Omental fat pad (tissue), 4 donors: ENCODE measurements around the gene SH3BP4. TPM values are rescaled to one million over a fixed set of nuclear protein-coding genes. Genes with fewer than 3 reads are reported as not detected.

Source experiments
- ATAC-seq: fragments of 150-250 bp; one replicate; pipeline ENCODE4 v1.9.1; 2016; ENCODE audit warnings: mild to moderate bottlenecking, moderate library complexity; ENCODE audit not compliant: low FRiP score
- DNase-seq: peaks from one replicate; pipeline ENCODE4 v3.0.0-alpha.2; 2019; ENCODE audit warnings: low spot score
- total RNA-seq, 4 donors: library from RNA; depleted of rRNA; stranded (reverse); fragments of >200 nt; gene quantifications; one replicate each; pipeline ENCODE4 v1.1.0, GENCODE V29; 2016
- TF ChIP-seq, protein P1 (sequence below), 3 donors: fragments of 450-650 bp; IDR thresholded peaks; one replicate each; pipeline ENCODE4 v1.5.1; 2016 to 2017; ENCODE audit warnings: antibody characterized with exemption in 3 of 3, mild to moderate bottlenecking in 3 of 3, moderate library complexity in 2 of 3

The SH3BP4 gene
- total RNA-seq, 4 donors from 2014 or later: 32.5 to 66.9 (median 44.2) TPM

GRCh38 chr2:234971496-234971895 lies 19.7 kb downstream of the SH3BP4 start:
- no peak for ATAC-seq
- TF ChIP-seq, protein P1, sequence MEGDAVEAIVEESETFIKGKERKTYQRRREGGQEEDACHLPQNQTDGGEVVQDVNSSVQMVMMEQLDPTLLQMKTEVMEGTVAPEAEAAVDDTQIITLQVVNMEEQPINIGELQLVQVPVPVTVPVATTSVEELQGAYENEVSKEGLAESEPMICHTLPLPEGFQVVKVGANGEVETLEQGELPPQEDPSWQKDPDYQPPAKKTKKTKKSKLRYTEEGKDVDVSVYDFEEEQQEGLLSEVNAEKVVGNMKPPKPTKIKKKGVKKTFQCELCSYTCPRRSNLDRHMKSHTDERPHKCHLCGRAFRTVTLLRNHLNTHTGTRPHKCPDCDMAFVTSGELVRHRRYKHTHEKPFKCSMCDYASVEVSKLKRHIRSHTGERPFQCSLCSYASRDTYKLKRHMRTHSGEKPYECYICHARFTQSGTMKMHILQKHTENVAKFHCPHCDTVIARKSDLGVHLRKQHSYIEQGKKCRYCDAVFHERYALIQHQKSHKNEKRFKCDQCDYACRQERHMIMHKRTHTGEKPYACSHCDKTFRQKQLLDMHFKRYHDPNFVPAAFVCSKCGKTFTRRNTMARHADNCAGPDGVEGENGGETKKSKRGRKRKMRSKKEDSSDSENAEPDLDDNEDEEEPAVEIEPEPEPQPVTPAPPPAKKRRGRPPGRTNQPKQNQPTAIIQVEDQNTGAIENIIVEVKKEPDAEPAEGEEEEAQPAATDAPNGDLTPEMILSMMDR (IDR thresholded peaks at IDR 0.05): no peak
- no peak for DNase-seq

- ATAC-seq: peak; percentile 66
- TF ChIP-seq, protein P1 (IDR thresholded peaks at IDR 0.05): no peak
- no peak for DNase-seq
These were observed 21.2 kb downstream of the SH3BP4 start for GRCh38 chr2:234973008-234973407.

DNA sequence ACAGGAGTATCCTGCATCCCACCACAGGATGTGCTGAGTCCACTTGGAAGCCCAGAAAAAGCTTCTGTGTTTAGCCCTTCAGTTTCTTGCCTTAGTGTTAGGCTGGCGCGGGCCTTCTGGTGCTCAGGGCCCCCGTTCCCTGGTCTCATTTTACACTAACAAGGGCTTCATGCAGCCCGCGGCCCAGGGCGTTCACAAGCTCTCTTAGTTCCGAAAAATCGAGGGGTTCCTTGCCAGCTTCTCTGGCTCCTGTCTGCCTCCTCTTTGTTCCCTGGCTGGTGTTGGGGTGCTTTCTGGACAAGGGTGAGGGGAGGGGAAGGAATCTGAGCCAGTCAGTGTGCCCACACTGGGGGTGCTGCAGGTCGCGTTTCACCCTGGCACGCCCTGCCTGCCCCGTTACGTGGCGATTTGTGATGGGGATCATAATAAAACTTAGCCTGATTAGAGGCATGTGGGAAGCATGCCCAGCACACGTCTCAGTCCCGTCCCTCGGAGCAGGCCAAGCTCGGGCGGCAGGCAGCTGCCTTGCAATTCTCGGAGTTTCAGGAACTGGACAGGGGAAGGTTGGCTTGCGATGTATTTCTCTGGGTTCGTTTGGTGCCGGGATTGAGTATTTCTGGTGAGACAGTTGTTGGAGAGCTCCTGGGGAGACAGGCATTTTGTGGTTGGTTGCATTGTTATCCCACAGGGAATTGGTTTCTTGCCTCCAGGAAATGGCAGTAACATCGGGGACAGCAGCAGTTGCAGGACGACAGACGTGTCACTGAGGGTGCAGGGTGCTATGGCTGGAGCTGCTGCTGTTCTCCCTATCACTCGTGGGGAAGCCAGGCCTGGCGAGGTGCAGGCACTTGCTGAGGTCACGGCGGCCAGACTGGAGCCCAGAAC lies 22.9 kb downstream of the SH3BP4 start:
- TF ChIP-seq, protein P1 (IDR thresholded peaks at IDR 0.05): no peak
- ATAC-seq (no peak), DNase-seq (no peak)

- ATAC-seq (no peak), DNase-seq (no peak)
- TF ChIP-seq, protein P1 (IDR thresholded peaks at IDR 0.05): no peak
These were observed 23.8 kb downstream of the SH3BP4 start for GRCh38 chr2:234975611-234976010.

GRCh38 chr2:234976479-234977227 lies 24.8 kb downstream of the SH3BP4 start:
- DNase-seq (no peak), ATAC-seq (no peak)
- TF ChIP-seq, protein P1 (IDR thresholded peaks at IDR 0.05): no peak

DNA sequence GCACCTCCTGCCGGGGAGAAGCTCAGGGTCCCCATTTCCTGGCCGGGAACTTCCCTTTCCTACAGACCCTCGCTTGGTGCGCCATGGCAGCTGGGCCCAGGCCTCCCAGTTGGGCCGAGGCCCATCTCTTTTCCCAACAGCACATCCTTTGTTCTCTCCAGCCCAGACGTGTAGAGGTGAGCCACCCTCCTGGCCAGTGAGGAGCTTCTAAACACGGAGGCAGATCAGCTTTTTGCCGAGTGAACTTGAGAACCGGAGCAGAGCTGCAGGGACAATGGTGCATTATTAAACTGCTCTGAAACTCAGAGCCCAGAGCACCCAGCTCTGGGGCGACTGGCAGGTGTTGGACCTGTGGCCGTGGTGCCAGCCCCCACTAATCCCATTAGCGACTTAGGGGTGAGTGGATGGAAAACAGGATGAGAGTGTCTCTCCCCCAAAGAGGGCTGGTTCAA lies 25.4 kb downstream of the SH3BP4 start:
- DNase-seq (no peak), ATAC-seq (no peak)
- TF ChIP-seq, protein P1 (IDR thresholded peaks at IDR 0.05): no peak
